Nephron (organoid): ENCODE data around the gene SRSF8.

Experiments
- H3K27ac Mint-ChIP-seq, 3 experiments: 2 replicates each; pipeline ENCODE4 v1.8.0; 2020; ENCODE audit warnings: mixed read lengths in 3 of 3, mild to moderate bottlenecking in 2 of 3, moderate library complexity in 1 of 3
- H3K27me3 Mint-ChIP-seq: 2 replicates; pipeline ENCODE4 v1.8.0; 2021; ENCODE audit warnings: low read depth, mild to moderate bottlenecking, moderate library complexity, mixed read lengths
- H3K36me3 Mint-ChIP-seq: 2 replicates; pipeline ENCODE4 v1.8.0; 2020; ENCODE audit warnings: low read depth, mixed read lengths
- H3K4me1 Mint-ChIP-seq: 2 replicates; pipeline ENCODE4 v1.8.0; 2020; ENCODE audit warnings: mixed read lengths
- H3K4me3 Mint-ChIP-seq, 3 experiments: 2 replicates each; pipeline ENCODE4 v1.8.0; 2020; ENCODE audit warnings: mild to moderate bottlenecking in 3 of 3, mixed read lengths in 3 of 3, moderate library complexity in 2 of 3
- H3K9me3 Mint-ChIP-seq: 2 replicates; pipeline ENCODE4 v1.8.0; 2020; ENCODE audit warnings: mixed read lengths
- TF ChIP-seq, protein P1 (sequence below), 3 experiments: fragments of 200-600 bp; sonication (generic); IDR thresholded peaks; one replicate each; pipeline ENCODE4 v1.5.0; 2021; ENCODE audit warnings: antibody characterized with exemption in 3 of 3; ENCODE audit not compliant: unreplicated experiment in 3 of 3

The SRSF8 gene

DNA sequence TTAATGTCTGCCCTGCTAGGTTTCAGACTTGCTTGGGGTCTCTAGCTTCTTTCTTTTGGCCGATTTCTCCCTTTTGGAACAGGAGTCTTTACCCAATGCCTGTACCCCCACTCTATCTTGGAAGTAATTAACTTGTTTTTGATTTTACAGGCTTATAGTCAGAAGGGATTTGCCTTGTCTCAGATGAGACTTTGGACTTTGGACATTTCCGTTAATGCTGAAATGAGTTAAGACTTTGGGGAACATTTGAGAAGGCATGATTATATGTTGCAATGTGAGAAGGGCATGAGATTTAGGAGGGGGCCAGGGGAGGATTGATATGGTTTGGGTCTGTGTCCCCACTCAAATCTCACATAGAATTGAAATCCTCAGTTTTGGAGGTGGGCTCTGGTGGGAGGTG is 12.4 kb upstream of the SRSF8 start:
- peaks cover 15% of the 10 kb centered on the region for H3K27me3 Mint-ChIP-seq
- no peaks in the 10 kb centered on the region for H3K4me1 Mint-ChIP-seq
- peaks cover 4% of the 10 kb centered on the region for H3K9me3 Mint-ChIP-seq
- H3K36me3 Mint-ChIP-seq: no peaks in the 10 kb centered on the region
- no peak overlapping the region for H3K4me3 Mint-ChIP-seq
- no peak overlapping the region for H3K27ac Mint-ChIP-seq
- TF ChIP-seq, protein P1, sequence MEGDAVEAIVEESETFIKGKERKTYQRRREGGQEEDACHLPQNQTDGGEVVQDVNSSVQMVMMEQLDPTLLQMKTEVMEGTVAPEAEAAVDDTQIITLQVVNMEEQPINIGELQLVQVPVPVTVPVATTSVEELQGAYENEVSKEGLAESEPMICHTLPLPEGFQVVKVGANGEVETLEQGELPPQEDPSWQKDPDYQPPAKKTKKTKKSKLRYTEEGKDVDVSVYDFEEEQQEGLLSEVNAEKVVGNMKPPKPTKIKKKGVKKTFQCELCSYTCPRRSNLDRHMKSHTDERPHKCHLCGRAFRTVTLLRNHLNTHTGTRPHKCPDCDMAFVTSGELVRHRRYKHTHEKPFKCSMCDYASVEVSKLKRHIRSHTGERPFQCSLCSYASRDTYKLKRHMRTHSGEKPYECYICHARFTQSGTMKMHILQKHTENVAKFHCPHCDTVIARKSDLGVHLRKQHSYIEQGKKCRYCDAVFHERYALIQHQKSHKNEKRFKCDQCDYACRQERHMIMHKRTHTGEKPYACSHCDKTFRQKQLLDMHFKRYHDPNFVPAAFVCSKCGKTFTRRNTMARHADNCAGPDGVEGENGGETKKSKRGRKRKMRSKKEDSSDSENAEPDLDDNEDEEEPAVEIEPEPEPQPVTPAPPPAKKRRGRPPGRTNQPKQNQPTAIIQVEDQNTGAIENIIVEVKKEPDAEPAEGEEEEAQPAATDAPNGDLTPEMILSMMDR (IDR thresholded peaks at IDR 0.05; ENCODE audit: unreplicated experiment in 3 of 3): no peak

DNA sequence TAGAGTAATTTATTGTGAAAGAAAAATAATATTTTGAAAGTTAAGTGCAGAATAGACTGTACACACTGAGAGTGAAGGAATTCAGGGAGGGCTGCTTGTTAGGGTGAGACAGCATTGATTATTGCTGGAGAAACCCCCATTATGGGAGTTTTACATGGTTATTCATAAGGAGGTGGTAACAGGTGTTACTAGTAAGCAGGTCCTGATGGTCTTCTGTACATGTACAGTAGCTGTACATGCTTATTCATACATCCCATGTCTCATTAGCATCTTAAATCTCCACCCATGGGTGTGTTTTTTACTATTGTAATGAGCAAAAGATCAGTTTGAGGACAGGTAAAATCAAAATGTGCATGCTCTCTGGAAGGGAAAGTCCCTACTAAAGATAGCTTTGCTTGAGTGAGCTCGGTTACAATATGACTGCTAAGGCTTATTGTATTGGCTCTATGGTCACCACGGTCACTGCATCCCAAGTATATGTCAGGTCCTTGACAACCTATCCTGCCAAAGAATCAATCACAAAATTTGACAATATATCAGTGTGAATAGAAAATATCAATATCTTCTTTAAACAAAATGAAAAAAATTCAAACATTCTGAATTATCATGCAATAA is 11.3 kb upstream of the SRSF8 start:
- H3K4me3 Mint-ChIP-seq: no peak overlapping the region
- no peaks in the 10 kb centered on the region for H3K4me1 Mint-ChIP-seq
- H3K27ac Mint-ChIP-seq: no peak overlapping the region
- peaks cover 15% of the 10 kb centered on the region for H3K27me3 Mint-ChIP-seq
- TF ChIP-seq, protein P1 (IDR thresholded peaks at IDR 0.05; ENCODE audit: unreplicated experiment in 3 of 3): no peak
- H3K9me3 Mint-ChIP-seq: peaks cover 4% of the 10 kb centered on the region
- H3K36me3 Mint-ChIP-seq: no peaks in the 10 kb centered on the region

DNA sequence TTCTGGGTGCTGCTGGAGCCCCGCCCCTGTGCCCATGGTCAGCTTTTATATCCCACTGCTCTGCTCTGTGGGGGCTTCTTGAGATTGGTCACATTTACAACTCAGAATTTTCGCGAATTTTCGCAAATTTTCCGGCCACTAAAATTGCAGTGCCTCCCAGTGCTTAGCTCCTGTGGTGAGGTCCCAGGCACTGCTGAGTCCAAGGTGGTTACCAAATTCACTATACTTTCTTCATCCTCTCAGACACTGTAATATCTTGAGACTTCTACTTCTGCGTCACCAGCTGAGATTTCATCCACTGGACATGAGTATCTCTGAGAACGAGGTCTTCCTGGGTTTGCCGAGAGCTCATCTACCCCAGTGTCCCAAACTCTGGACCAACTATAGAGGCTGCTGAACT is 8.8 kb upstream of the SRSF8 start:
- Mint-ChIP-seq H3K4me3 (no peak overlapping the region), H3K9me3 (peaks cover under 1% of the 10 kb centered on the region), H3K4me1 (no peaks in the 10 kb centered on the region), H3K27ac (no peak overlapping the region), H3K27me3 (peaks cover 10% of the 10 kb centered on the region), H3K36me3 (no peaks in the 10 kb centered on the region)
- TF ChIP-seq, protein P1 (IDR thresholded peaks at IDR 0.05; ENCODE audit: unreplicated experiment in 3 of 3): no peak

GRCh38 chr11:95058621-95059020 is 8.1 kb upstream of the SRSF8 start:
- Mint-ChIP-seq H3K4me3 (no peak overlapping the region), H3K27ac (no peak overlapping the region), H3K36me3 (no peaks in the 10 kb centered on the region), H3K4me1 (no peaks in the 10 kb centered on the region), H3K27me3 (peaks cover 9% of the 10 kb centered on the region), H3K9me3 (no peaks in the 10 kb centered on the region)
- TF ChIP-seq, protein P1 (IDR thresholded peaks at IDR 0.05; ENCODE audit: unreplicated experiment in 3 of 3): no peak

DNA sequence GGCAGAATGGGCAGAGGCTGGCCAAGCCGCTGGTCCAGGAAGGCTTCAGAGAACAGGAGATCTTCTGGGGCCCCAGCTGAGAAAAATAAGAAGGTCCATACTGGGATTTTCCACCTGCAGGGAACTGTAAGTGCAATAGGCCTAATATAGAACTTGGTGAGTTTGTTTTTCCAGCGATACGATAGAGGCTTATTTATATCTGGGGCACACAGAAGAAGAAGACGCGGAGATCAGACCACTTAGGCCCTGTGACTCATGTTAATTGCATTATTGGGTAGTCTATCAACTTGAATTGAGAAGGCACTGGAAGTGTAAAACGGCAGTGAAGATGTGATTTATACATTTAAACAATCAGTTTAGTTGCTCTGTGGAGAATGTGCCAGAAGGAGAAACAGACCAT is 7.7 kb upstream of the SRSF8 start:
- H3K4me1 Mint-ChIP-seq: no peaks in the 10 kb centered on the region
- H3K27ac Mint-ChIP-seq: no peak overlapping the region
- no peaks in the 10 kb centered on the region for H3K36me3 Mint-ChIP-seq
- H3K9me3 Mint-ChIP-seq: no peaks in the 10 kb centered on the region
- TF ChIP-seq, protein P1 (IDR thresholded peaks at IDR 0.05; ENCODE audit: unreplicated experiment in 3 of 3): no peak
- peaks cover 7% of the 10 kb centered on the region for H3K27me3 Mint-ChIP-seq
- no peak overlapping the region for H3K4me3 Mint-ChIP-seq

GRCh38 chr11:95065336-95065735 is 1.4 kb upstream of the SRSF8 start:
- H3K4me1 Mint-ChIP-seq: peaks cover 21% of the 10 kb centered on the region
- H3K36me3 Mint-ChIP-seq: peaks cover 5% of the 10 kb centered on the region
- TF ChIP-seq, protein P1 (IDR thresholded peaks at IDR 0.05; ENCODE audit: unreplicated experiment in 3 of 3): no peak
- H3K27me3 Mint-ChIP-seq: no peaks in the 10 kb centered on the region
- H3K9me3 Mint-ChIP-seq: no peaks in the 10 kb centered on the region
- no peak overlapping the region for H3K27ac Mint-ChIP-seq
- H3K4me3 Mint-ChIP-seq: peak overlapping the region; percentile 38 to 71 (median 60)
